Measurements from ENCODE around the gene OR2F2.

The OR2F2 gene

DNA sequence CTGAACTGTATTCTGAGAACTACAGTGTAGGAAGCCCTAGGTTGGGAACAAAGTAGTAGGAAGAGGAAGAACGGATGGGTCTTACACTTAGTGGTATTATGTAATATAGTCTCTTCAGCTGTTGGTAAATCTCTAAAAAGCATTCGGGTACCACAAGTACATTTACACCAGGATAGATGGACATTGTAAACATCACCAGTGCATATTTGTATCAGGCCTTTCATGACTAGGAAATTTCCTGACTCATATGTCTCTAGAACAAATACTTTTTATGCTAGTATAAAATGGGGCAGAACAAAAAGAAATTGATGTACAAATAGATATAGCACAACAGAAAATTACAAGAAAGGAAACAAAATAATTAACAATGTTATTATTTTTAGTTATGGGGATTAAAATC is 43.6 kb downstream of the OR2F2 start:
- TF ChIP-seq CTCF (conservative IDR thresholded peaks at IDR 0.05; ENCODE audit: low read length): no peak
- H3K4me3 ChIP-seq (ENCODE audit: low read length): no peak overlapping the region
- no peak for DNase-seq (ENCODE audit: low read depth)

DNA sequence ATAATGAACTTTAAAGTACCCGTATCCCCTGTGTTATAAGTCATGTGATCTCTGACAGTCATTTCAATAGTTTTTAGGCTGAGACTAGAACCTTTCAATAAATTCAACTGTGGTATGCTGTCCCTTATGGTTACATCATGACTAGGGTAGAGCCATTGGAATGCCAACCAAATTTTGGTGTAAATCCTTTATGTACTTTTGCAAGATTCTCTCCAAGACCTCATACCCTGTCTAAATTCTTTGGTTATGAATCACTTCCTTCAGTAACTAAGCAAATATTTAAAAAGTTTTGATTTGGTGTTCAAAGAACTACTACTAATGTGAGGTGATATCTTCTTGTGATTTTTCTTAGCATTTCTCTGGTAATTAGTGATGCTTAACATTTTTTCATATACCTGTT is 44.3 kb downstream of the OR2F2 start:
- H3K4me3 ChIP-seq (ENCODE audit: low read length): no peak overlapping the region
- no peak for TF ChIP-seq CTCF (conservative IDR thresholded peaks at IDR 0.05; ENCODE audit: low read length)
- DNase-seq (ENCODE audit: low read depth): peak; percentile 80

- no peak for TF ChIP-seq CTCF (conservative IDR thresholded peaks at IDR 0.05; ENCODE audit: low read length)
- H3K4me3 ChIP-seq (ENCODE audit: low read length): no peak overlapping the region
- no peak for DNase-seq (ENCODE audit: low read depth)
These were observed 45.0 kb downstream of the OR2F2 start for GRCh38 chr7:143979998-143980397.

DNA sequence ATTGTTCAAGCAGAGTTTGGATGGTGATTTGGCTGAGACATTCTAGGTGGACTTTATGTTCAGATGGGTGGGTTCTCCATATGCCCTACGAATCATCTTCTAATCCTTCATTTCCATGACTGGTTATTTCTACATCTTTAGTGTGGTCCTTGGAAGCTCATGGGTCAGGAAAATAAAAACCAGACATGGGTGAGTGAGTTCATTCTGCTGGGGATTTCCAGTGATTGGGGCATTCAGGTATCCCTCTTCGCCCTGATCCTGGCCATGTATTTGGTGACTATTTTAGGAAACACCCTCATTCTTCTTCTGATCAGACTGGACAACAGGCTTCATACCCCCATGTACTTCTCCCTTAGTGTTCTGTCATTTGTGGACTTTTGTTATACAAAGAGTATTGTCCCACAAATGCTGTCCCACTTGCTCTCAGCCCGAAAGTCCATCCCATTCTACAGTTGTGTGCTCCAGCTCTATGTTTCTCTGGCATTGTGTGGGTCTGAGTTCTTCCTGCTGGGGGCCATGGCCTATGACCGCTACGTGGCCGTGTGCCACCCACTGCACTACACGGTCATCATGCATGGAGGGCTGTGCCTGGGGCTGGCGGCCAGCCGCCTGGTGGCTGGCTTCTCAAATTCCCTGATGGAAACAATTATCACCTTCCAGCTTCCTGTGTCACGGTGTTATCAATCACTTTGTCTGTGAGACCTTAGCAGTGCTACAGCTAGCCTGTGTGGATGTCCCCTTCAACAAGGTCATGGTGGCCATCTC is 45.9 kb downstream of the OR2F2 start:
- no peak for DNase-seq (ENCODE audit: low read depth)
- TF ChIP-seq CTCF (conservative IDR thresholded peaks at IDR 0.05; ENCODE audit: low read length): no peak
- no peak overlapping the region for H3K4me3 ChIP-seq (ENCODE audit: low read length)

- no peak for TF ChIP-seq CTCF (conservative IDR thresholded peaks at IDR 0.05; ENCODE audit: low read length)
- H3K4me3 ChIP-seq (ENCODE audit: low read length): no peak overlapping the region
- no peak for DNase-seq (ENCODE audit: low read depth)
These were observed 48.9 kb downstream of the OR2F2 start for GRCh38 chr7:143983960-143984359.
